Osteoblast (primary cell): ENCODE data around the gene IGFBP2. TPM values are rescaled to one million over a fixed set of nuclear protein-coding genes. Genes with fewer than 3 reads are reported as not detected.
"Not testable (repeated sequence)": the region's sequence is repeated elsewhere in the genome, so short reads cannot be mapped to it uniquely, and the experiment has no call there.

ENCODE experiments used
- DNase-seq: peaks from one replicate; pipeline ENCODE4 v3.0.0; 2011; ENCODE audit warnings: low spot score, mixed read lengths; ENCODE audit not compliant: insufficient read length; ENCODE audit errors: missing footprints
- H2AFZ ChIP-seq: 2 replicates; pipeline ENCODE4 v1.6.0; 2011; ENCODE audit warnings: mild to moderate bottlenecking, low read length
- H3K27ac ChIP-seq: 2 replicates; pipeline ENCODE4 v1.5.1; 2011; ENCODE audit warnings: mild to moderate bottlenecking, low read depth, low read length, moderate library complexity
- H3K27me3 ChIP-seq: 2 replicates; pipeline ENCODE4 v1.6.0; 2012; ENCODE audit warnings: mild to moderate bottlenecking, control low read depth, inconsistent platforms, low read length, moderate library complexity; ENCODE audit not compliant: insufficient read depth
- H3K36me3 ChIP-seq: 2 replicates; pipeline ENCODE4 v1.5.1; 2011; ENCODE audit warnings: mild to moderate bottlenecking, low read length, control low read depth, moderate library complexity; ENCODE audit not compliant: insufficient read depth
- H3K4me1 ChIP-seq: 2 replicates; pipeline ENCODE4 v1.5.1; 2011; ENCODE audit warnings: mild to moderate bottlenecking, low read length, control low read depth, moderate library complexity; ENCODE audit not compliant: insufficient read depth
- H3K4me2 ChIP-seq: 2 replicates; pipeline ENCODE4 v1.6.0; 2011; ENCODE audit warnings: mild to moderate bottlenecking, low read length; ENCODE audit not compliant: insufficient read depth
- H3K4me3 ChIP-seq: fragments of 200-600 bp; sonication (generic); 3 replicates; pipeline ENCODE4 v1.5.1; 2012; ENCODE audit warnings: mild to moderate bottlenecking, low read length, inconsistent platforms; ENCODE audit not compliant: insufficient read depth
- H3K79me2 ChIP-seq: 2 replicates; pipeline ENCODE4 v1.6.0; 2012; ENCODE audit warnings: mild to moderate bottlenecking, low read length, control low read depth, inconsistent platforms; ENCODE audit not compliant: insufficient read depth
- H3K9me3 ChIP-seq: 2 replicates; pipeline ENCODE4 v1.5.1; 2011; ENCODE audit warnings: low read depth, low read length, control low read depth
- H4K20me1 ChIP-seq: 2 replicates; pipeline ENCODE4 v1.6.0; 2012; ENCODE audit warnings: mild to moderate bottlenecking, low read length, control low read depth; ENCODE audit not compliant: insufficient read depth
- CTCF ChIP-seq: IDR thresholded peaks from 2 replicates; pipeline ENCODE4 v1.5.1; 2011; ENCODE audit warnings: mild to moderate bottlenecking, low read depth, low read length, moderate library complexity; ENCODE audit errors: extremely low read depth
- total RNA-seq: library from RNA; depleted of rRNA; stranded (reverse); fragments of >200 nt; gene quantifications from 2 replicates; pipeline ENCODE4 v1.2.3, GENCODE V29; 2012

Gene IGFBP2
- total RNA-seq, 1 donor: 11.2 TPM

GRCh38 chr2:216594081-216594480 lies 39.1 kb upstream of the IGFBP2 start:
- no peak overlapping the region for H3K4me2 ChIP-seq
- H3K27ac ChIP-seq: no peak overlapping the region
- H3K9me3 ChIP-seq: no peaks in the 10 kb centered on the region
- peaks cover 10% of the 10 kb centered on the region for H3K4me1 ChIP-seq
- DNase-seq: no peak
- H4K20me1 ChIP-seq: no peaks in the 10 kb centered on the region
- no peak overlapping the region for H2AFZ ChIP-seq
- no peak overlapping the region for H3K4me3 ChIP-seq
- no peaks in the 10 kb centered on the region for H3K79me2 ChIP-seq
- no peak for TF ChIP-seq CTCF
- no peaks in the 10 kb centered on the region for H3K36me3 ChIP-seq
- no peaks in the 10 kb centered on the region for H3K27me3 ChIP-seq

GRCh38 chr2:216596236-216596979 lies 36.8 kb upstream of the IGFBP2 start:
- peak overlapping the region; percentile 21 for H3K4me2 ChIP-seq
- no peaks in the 10 kb centered on the region for H3K36me3 ChIP-seq
- H3K79me2 ChIP-seq: no peaks in the 10 kb centered on the region
- H2AFZ ChIP-seq: peak overlapping the region; percentile 16
- DNase-seq: no peak
- no peaks in the 10 kb centered on the region for H4K20me1 ChIP-seq
- no peak overlapping the region for H3K27ac ChIP-seq
- H3K9me3 ChIP-seq: no peaks in the 10 kb centered on the region
- H3K4me3 ChIP-seq: no peak overlapping the region
- no peaks in the 10 kb centered on the region for H3K27me3 ChIP-seq
- peaks cover 10% of the 10 kb centered on the region for H3K4me1 ChIP-seq
- TF ChIP-seq CTCF: no peak

- Histone ChIP-seq H3K79me2 (no peaks in the 10 kb centered on the region), H3K36me3 (no peaks in the 10 kb centered on the region), H3K27me3 (peaks cover 1% of the 10 kb centered on the region), H3K4me3 (no peak overlapping the region), H3K4me1 (peaks cover 10% of the 10 kb centered on the region), H3K9me3 (no peaks in the 10 kb centered on the region), H3K27ac (no peak overlapping the region), H3K4me2 (no peak overlapping the region), H4K20me1 (no peaks in the 10 kb centered on the region), H2AFZ (no peak overlapping the region)
- DNase-seq: no peak
- TF ChIP-seq CTCF: no peak
Observed at GRCh38 chr2:216596980-216597509, 36.2 kb upstream of the IGFBP2 start.

GRCh38 chr2:216597825-216598224 lies 35.4 kb upstream of the IGFBP2 start:
- H4K20me1 ChIP-seq, H3K4me2 ChIP-seq, H3K4me3 ChIP-seq, DNase-seq, H2AFZ ChIP-seq, H3K27ac ChIP-seq, H3K9me3 ChIP-seq, H3K79me2 ChIP-seq, H3K27me3 ChIP-seq, H3K36me3 ChIP-seq: not testable (repeated sequence)
- H3K4me1 ChIP-seq: peaks cover 10% of the 10 kb centered on the region
